Stimulated activated memory B cell treated with anti-CD40 and anti-IgM and Interleukin-4, amounts not matched to agents 10 μg/mL and 1 μg/mL and 100 μg/mL, for 72 hours (primary cell): ENCODE measurements around the gene PRR3.
"Not testable (repeated sequence)": the region's sequence is repeated elsewhere in the genome, so short reads cannot be mapped to it uniquely, and the experiment has no call there.

Source experiments
- ATAC-seq: fragments of 150-1000 bp; cut with Tn5 transposase; 2 replicates; pipeline ENCODE4 v1.10.0; 2021
- H3K27ac Mint-ChIP-seq: one replicate; pipeline ENCODE4 v1.8.0; 2022; ENCODE audit warnings: mild to moderate bottlenecking, mixed read lengths
- H3K27me3 Mint-ChIP-seq: one replicate; pipeline ENCODE4 v1.8.0; 2022; ENCODE audit warnings: mixed read lengths
- H3K36me3 Mint-ChIP-seq: one replicate; pipeline ENCODE4 v1.8.0; 2022; ENCODE audit warnings: mixed read lengths
- H3K4me1 Mint-ChIP-seq: one replicate; pipeline ENCODE4 v1.8.0; 2022; ENCODE audit warnings: mixed read lengths
- H3K4me3 Mint-ChIP-seq: one replicate; pipeline ENCODE4 v1.8.0; 2022; ENCODE audit warnings: mild to moderate bottlenecking, moderate library complexity, mixed read lengths
- H3K9me3 Mint-ChIP-seq: one replicate; pipeline ENCODE4 v1.8.0; 2022; ENCODE audit warnings: mixed read lengths

PRR3 gene

GRCh38 chr6:30578051-30578450 lies 21.0 kb downstream of the PRR3 start:
- no peak for ATAC-seq
- Mint-ChIP-seq H3K36me3 (peaks cover 63% of the 10 kb centered on the region), H3K9me3 (no peaks in the 10 kb centered on the region), H3K4me1 (peaks cover 29% of the 10 kb centered on the region), H3K4me3 (no peak overlapping the region), H3K27me3 (no peaks in the 10 kb centered on the region), H3K27ac (peak overlapping the region; percentile 15)

GRCh38 chr6:30583921-30584320 lies 26.8 kb downstream of the PRR3 start:
- no peaks in the 10 kb centered on the region for H3K9me3 Mint-ChIP-seq
- H3K4me3 Mint-ChIP-seq, result no peak overlapping the region
- no peak overlapping the region for H3K27ac Mint-ChIP-seq
- peaks cover 71% of the 10 kb centered on the region for H3K36me3 Mint-ChIP-seq
- no peaks in the 10 kb centered on the region for H3K27me3 Mint-ChIP-seq
- no peak for ATAC-seq
- H3K4me1 Mint-ChIP-seq, result no peaks in the 10 kb centered on the region

GRCh38 chr6:30589754-30590358 lies 32.8 kb downstream of the PRR3 start:
- H3K27ac Mint-ChIP-seq, result peak overlapping the region; percentile 11
- H3K36me3 Mint-ChIP-seq, result peaks cover 63% of the 10 kb centered on the region
- no peaks in the 10 kb centered on the region for H3K9me3 Mint-ChIP-seq
- no peaks in the 10 kb centered on the region for H3K27me3 Mint-ChIP-seq
- no peak for ATAC-seq
- no peak overlapping the region for H3K4me3 Mint-ChIP-seq
- no peaks in the 10 kb centered on the region for H3K4me1 Mint-ChIP-seq

GRCh38 chr6:30590509-30590908 lies 33.4 kb downstream of the PRR3 start:
- Mint-ChIP-seq H3K27ac (peak overlapping the region; percentile 11), H3K27me3 (no peaks in the 10 kb centered on the region), H3K36me3 (peaks cover 61% of the 10 kb centered on the region), H3K9me3 (no peaks in the 10 kb centered on the region), H3K4me3 (no peak overlapping the region), H3K4me1 (no peaks in the 10 kb centered on the region)
- ATAC-seq, result no peak

- Mint-ChIP-seq H3K36me3 (peaks cover 59% of the 10 kb centered on the region), H3K4me1 (no peaks in the 10 kb centered on the region), H3K4me3 (no peak overlapping the region), H3K27ac (peak overlapping the region; percentile 11), H3K27me3 (no peaks in the 10 kb centered on the region), H3K9me3 (no peaks in the 10 kb centered on the region)
- no peak for ATAC-seq
Measured at GRCh38 chr6:30591008-30591407, 33.9 kb downstream of the PRR3 start.

DNA sequence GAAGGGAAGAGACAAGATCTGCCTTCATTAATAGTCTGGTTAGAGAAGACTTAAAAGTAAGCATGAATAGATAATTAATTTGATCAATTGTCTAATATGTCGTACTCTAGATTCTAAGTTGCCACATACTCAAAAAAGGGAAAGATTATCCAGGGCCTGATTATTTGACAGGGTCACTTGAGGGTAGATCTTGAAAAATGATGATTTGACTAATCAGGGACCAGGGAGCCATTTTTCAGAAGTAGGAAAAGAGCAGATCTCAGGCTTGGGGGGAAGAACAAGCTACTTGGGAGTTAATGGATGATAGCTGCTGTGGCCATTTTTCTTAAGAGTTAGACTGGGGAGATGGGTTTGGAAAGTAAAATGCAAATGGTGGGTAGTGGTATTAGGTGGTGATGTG lies 35.2 kb downstream of the PRR3 start:
- Mint-ChIP-seq H3K4me3 (no peak overlapping the region), H3K4me1 (peaks cover 6% of the 10 kb centered on the region), H3K9me3 (no peaks in the 10 kb centered on the region), H3K27me3 (no peaks in the 10 kb centered on the region), H3K27ac (no peak overlapping the region), H3K36me3 (peaks cover 47% of the 10 kb centered on the region)
- ATAC-seq, result no peak

DNA sequence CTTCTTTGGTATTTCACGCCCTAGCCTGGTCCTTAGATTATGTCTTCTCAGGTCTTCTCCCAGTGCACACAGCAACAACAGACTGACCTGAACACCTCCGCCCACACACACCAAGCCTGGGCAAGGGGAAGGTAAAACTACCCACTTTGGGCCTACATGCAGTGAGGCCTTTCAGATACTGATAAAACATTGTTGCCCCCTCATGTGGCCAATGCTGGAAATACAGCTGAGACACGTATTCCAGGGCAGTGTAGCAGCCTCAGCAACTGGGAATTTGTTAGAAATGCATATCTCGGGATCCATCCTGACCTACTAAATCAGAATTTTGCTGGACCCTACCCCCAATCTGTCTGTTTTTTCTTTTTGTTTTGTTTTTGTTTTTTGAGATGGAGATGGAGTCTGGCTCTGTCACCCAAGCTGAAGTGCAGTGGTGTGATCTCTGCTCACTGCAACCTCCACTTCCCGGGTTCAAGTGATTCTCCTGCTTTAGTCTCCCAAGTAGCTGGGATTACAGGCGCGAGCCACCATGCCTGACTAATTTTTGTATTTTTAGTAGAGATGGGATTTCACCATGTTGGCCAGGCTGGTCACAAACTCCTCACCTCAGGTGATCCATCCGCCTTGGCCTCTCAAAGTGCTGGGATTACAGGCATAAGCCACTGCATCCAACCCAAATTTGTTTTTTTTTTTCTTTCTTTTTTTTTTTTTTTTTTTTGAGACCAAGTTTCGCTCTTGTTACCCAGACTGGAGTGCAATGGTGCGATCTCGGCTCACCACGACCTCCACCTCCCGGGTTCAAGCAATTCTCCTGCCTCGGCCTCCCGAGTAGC lies 40.4 kb downstream of the PRR3 start:
- Mint-ChIP-seq H3K36me3 (peaks cover 39% of the 10 kb centered on the region), H3K4me1 (peaks cover 15% of the 10 kb centered on the region), H3K27ac (peak overlapping the region; percentile 20)
- H3K9me3 Mint-ChIP-seq, H3K4me3 Mint-ChIP-seq, H3K27me3 Mint-ChIP-seq: not testable (repeated sequence)
- ATAC-seq, result peak; percentile 88

DNA sequence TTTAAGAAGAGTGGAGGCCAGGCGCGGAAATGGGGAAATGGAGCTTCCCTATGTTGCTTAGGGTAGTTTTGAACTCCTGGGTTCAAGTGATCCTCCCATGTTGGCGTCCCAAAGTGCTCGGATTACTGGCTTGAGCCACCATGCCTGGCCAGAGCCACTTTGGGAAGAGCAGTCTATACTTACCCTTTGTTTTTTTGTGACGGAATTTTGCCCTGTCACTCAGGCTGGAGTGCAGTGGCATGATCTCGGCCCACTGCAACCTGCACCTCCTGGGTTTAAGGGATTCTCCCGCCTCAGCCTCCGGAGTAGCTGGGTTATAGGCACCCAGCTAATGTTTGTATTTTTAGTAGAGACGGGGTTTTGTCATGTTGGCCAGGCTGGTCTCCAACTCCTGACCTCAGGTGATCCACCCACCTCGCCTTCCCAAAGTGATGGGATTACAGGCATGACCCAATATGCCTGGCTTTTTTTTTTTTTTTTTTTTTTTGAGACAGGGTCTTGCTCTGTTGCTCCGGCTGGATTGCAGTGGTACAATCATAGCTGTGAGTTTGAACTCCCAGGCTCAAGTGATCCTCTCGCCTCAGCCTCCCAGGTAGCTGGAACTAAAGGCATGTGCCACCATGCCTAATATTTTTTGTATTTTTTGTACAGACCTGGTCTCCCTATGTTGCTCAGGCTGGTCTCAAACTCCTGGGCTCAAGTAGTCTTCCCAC lies 42.0 kb downstream of the PRR3 start:
- Mint-ChIP-seq H3K36me3 (peaks cover 51% of the 10 kb centered on the region), H3K9me3 (no peaks in the 10 kb centered on the region), H3K27ac (no peak overlapping the region), H3K4me1 (peaks cover 28% of the 10 kb centered on the region), H3K4me3 (no peak overlapping the region), H3K27me3 (no peaks in the 10 kb centered on the region)
- ATAC-seq, result no peak

DNA sequence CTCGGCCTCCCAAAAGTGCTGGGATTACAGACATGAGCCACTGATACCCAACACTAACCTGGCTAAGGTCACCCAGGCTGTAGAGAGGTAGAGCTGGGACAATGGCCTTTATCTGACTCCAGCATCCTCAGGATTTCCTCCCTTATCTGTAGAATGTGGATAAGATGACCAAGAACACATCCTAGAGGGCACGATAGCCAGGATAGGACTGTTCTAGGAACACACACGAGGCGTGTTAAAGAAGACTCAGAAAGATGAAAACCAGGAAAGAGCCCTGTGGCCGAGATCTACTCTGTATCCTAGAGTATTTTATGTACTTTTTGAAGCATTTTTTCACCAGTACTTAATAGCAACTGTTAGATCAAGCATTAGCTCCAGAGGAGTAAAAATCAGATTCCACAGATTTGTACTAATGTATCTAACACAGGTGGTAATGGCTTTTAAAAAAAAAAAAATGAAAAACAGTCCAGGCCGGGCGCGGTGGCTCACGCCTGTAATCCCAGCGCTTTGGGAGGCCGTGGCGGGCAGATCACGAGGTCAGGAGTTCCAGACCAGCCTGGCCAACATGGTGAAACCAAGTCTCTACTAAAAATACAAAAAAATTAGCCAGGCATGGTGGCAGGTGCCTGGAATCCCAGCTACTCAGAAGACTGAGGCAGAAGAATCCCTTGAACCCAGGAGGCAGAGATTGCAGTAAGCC lies 42.7 kb downstream of the PRR3 start:
- Mint-ChIP-seq H3K27me3 (no peaks in the 10 kb centered on the region), H3K36me3 (peaks cover 51% of the 10 kb centered on the region), H3K4me1 (peaks cover 32% of the 10 kb centered on the region), H3K9me3 (no peaks in the 10 kb centered on the region), H3K27ac (no peak overlapping the region), H3K4me3 (no peak overlapping the region)
- no peak for ATAC-seq

DNA sequence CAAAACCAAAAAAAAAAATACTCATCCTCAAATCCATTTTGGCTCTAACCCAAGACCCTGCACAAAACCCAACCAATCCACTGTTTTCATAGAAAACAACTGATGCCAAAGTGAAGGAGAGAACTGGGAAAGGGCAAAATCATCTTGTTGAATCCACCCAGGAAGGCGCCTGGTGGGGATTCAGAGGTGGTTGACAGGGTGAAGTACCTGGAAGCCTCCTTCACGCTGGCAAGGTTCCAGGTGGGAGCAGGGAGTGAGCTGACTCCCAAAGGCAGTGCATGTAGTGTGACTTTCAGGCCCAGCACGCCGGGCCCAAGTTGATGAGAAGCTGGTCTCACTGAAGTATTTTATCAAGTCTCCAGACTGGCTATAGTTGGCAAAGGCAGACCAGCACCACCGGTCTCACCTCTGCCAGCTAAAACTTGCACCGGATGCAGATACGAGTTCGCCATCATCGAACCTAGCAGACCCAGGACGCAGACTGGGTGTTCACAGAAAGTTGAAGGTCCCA lies 43.4 kb downstream of the PRR3 start:
- Mint-ChIP-seq H3K27ac (no peak overlapping the region), H3K27me3 (no peaks in the 10 kb centered on the region), H3K4me3 (no peak overlapping the region), H3K36me3 (peaks cover 53% of the 10 kb centered on the region), H3K9me3 (no peaks in the 10 kb centered on the region), H3K4me1 (peaks cover 32% of the 10 kb centered on the region)
- ATAC-seq, result no peak

DNA sequence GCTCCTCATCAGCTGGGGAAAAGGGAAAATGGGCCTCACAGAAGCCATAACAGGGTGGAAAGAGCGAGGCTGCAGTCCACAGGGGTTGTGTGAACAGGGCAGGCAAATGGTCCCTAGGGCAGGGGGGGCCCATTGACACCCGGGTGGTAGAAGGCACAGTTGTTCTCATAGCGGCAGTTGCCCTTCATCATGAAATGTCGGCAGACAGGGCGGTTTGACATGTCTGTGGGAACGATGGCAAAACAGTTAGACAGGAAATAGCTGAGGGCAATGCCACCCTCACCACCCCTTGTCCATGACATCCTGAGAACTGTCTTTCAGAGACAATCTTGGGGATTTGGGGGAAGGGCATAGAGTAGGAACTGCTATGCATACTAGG lies 44.3 kb downstream of the PRR3 start:
- Mint-ChIP-seq H3K27ac (no peak overlapping the region), H3K4me1 (peaks cover 32% of the 10 kb centered on the region), H3K27me3 (no peaks in the 10 kb centered on the region), H3K9me3 (no peaks in the 10 kb centered on the region), H3K4me3 (no peak overlapping the region), H3K36me3 (peaks cover 59% of the 10 kb centered on the region)
- no peak for ATAC-seq

DNA sequence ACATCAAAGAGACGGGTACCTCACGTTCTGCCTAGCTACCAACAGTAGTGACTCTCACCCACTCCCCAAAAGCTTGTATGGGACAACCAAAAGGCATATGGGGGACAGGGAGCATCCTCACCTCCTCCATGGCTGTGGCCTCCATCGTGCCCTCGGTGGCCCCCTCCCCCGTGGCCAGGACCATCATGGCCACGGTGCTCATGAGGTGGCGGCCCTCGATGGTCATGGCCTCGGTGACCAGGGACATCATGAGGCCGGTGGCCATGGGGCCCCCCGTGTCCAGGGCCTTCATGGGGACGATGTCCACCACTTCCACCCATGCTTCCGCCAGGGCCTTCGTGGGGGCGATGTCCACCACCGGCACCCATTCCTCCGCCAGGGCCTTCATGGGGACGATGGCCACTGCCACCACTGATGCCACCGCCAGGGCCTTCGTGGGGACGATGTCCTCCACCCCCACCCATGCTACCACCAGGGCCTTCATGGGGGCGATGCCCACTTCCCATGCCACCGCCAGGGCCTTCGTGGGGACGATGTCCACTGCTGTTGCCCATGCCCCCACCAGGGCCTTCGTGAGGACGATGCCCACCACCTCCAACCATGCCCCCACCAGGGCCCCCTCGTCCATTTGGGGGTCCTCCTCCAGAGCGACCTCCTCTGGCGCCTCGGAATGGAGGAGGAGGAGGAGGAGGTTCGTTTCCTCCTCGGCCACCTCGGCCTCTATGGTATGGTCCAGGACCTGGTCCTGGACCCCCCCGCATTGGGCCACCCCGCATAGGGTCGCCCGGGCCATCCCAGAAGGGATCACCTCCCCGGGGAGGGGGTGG lies 44.9 kb downstream of the PRR3 start:
- Mint-ChIP-seq H3K27ac (no peak overlapping the region), H3K36me3 (peaks cover 63% of the 10 kb centered on the region), H3K9me3 (no peaks in the 10 kb centered on the region), H3K4me1 (peaks cover 29% of the 10 kb centered on the region), H3K27me3 (no peaks in the 10 kb centered on the region), H3K4me3 (no peak overlapping the region)
- ATAC-seq, result no peak

GRCh38 chr6:30603961-30604360 lies 46.9 kb downstream of the PRR3 start:
- H3K27me3 Mint-ChIP-seq, result no peaks in the 10 kb centered on the region
- peaks cover 29% of the 10 kb centered on the region for H3K4me1 Mint-ChIP-seq
- ATAC-seq, result no peak
- H3K36me3 Mint-ChIP-seq, result peaks cover 78% of the 10 kb centered on the region
- no peak overlapping the region for H3K4me3 Mint-ChIP-seq
- H3K27ac Mint-ChIP-seq, result no peak overlapping the region
- no peaks in the 10 kb centered on the region for H3K9me3 Mint-ChIP-seq

DNA sequence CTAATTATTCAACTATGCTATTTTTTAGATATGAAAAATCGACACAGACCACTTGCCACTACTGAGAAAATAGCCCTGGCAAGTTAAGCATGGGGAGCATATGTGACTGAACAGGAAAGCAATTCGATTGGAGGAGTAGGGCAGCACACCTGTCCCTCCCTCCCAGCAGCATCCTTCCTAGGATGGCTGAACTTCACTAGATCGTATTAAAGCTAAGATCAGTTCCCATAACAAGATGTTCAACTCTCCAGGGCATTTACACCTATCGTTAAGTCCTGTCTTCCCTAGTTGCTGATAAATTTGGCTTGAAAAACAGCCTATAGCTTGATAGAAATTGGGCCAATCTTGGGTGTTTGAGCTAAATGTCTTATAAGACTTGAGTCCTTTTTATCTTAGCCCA lies 53.0 kb downstream of the PRR3 start:
- no peak for ATAC-seq
- H3K27ac Mint-ChIP-seq, result peak overlapping the region; percentile 59
- H3K27me3 Mint-ChIP-seq, result no peaks in the 10 kb centered on the region
- no peaks in the 10 kb centered on the region for H3K9me3 Mint-ChIP-seq
- peaks cover 68% of the 10 kb centered on the region for H3K36me3 Mint-ChIP-seq
- no peak overlapping the region for H3K4me3 Mint-ChIP-seq
- peaks cover 61% of the 10 kb centered on the region for H3K4me1 Mint-ChIP-seq
